Stimulated activated CD4-positive, alpha-beta T cell treated with anti-CD3 and anti-CD28 coated beads, TNF-alpha, amount 100 ng/mL, for 1 hour (primary cell): ENCODE measurements around the gene TRIM67.
"Not testable (repeated sequence)": the region's sequence is repeated elsewhere in the genome, so short reads cannot be mapped to it uniquely, and the experiment has no call there.

Source experiments
- DNase-seq, 3 donors: peaks; one replicate each; pipeline ENCODE4 v3.0.0-alpha.2; 2020; ENCODE audit warnings: low read depth in 3 of 3, low spot score in 1 of 3

TRIM67 gene

DNA sequence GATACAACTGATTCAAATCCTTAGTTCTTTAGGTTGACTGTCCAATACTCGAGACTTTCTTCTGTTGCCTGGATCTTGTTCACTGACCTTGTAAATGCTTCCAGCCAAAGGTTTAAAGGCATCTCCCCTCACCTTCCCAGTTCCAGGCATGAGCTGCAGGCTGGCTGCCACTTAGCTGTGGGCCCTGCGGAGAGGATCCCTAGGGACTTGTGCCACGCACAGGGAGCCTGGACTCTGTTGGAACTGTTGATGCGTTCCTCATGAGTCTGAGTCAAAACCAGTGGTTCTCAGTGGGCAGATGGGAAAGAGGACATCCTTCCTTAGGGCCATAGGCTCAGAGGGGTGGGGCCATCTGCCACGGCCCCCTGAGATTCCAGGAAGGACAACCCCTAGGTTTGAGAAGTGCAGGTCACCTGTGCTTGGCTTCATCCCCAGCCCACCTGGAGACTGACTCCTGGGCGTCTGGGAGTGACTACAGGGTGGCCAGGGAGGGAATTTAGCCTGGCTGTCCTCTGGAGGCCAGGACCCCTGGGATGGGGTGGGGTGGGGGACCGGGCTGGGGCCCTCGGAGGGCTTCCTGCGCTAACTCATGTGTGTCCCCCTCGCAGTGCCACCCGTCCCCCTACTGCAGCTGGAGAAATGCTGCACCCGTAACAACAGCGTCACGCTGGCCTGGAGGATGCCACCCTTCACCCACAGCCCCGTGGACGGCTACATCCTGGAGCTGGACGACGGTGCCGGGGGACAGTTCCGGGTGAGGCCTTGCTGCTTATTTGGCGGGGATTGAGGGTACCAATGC lies 41.6 kb downstream of the TRIM67 start:
- no peak for DNase-seq

DNA sequence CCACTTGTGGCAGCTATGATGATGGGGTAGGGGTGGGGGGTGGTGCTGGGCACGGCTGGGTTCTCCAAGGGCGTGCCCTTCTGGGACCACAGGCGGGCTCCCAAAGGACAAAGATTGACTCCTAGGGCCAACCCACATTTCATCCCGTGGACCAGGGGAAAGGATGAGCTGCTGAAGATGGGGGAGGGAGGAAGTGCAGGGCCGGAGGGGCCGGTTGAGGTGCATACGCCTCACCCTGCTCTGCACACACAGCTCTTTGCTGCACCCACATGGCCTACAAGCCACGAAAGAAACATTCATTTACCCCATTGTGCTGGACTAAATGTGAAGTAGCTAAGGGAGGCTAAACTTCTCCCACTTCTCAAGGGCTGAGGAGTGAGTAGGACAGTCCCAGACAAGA lies 45.0 kb downstream of the TRIM67 start:
- DNase-seq = no peak

DNA sequence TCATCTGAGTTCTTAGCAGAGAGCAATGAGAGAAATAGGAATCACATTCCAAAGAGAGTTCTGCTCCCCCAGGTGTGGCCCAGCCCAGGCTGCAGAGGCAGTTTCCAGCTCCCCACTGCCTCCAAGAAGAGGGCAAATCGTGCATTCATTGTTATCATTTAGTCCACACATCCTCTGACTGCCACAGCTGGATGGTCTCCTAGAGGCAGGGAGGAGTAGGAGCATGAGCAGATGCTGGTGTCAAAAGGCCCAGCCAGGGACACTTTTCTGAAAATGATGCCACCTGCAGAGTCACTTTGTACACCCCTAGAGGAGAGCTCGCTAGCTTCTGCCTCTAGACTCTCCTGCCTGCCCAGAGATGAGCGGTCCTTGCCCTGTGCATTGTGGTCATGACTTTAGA lies 45.6 kb downstream of the TRIM67 start:
- no peak for DNase-seq

DNA sequence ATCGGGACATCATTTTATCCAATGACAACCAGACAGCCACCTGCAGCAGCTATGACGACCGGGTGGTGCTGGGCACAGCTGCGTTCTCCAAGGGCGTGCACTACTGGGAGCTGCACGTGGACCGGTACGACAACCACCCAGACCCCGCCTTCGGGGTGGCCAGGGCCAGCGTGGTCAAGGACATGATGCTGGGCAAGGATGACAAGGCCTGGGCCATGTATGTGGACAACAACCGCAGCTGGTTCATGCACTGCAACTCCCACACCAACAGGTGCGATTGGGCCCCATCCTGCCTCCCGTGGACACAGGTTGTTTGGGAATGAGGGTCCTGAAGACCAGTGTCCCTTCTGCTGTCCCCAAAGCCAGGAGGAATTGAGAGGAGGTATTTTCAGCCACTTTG lies 47.1 kb downstream of the TRIM67 start:
- DNase-seq = no peak

DNA sequence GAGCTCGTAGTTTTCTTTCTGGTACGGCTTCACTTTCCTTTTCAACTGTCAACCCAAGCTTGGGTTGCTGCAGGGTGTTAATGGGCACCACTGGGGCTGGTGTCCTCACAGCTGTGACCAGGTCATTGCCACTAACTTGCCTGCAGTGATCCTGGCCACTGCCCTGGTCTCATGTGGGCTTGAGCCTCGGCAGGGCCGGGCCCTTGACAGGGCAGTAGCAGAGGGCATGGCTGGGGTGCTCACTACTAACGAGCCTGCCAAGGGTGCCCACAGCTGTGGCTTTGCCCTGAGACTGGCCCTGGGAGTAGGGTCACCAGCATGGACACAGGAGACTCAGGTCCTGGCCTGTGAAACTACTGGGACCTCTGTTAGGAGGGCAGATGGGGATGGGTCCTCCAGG lies 47.7 kb downstream of the TRIM67 start:
- DNase-seq = no peak

DNA sequence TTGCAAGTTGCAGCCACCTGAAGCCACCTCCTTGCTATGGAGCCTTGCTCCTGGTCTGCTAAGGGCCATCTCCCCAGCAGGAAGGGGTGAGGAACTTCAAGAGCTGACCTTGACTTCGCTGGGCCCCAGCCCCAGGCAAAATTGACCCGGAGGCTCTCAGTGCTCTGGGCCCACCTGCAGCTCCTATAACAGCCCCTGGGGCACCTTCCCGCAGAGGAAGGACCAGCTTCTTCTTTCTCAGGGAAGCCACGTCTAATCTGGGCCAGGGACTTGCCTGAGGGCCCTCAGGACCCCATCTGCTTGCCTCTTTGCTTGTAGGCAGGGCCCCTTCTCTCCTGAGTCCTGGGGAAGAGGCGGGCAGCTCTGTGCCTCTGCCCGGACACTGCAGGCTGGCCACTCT lies 48.3 kb downstream of the TRIM67 start:
- no peak for DNase-seq

DNA sequence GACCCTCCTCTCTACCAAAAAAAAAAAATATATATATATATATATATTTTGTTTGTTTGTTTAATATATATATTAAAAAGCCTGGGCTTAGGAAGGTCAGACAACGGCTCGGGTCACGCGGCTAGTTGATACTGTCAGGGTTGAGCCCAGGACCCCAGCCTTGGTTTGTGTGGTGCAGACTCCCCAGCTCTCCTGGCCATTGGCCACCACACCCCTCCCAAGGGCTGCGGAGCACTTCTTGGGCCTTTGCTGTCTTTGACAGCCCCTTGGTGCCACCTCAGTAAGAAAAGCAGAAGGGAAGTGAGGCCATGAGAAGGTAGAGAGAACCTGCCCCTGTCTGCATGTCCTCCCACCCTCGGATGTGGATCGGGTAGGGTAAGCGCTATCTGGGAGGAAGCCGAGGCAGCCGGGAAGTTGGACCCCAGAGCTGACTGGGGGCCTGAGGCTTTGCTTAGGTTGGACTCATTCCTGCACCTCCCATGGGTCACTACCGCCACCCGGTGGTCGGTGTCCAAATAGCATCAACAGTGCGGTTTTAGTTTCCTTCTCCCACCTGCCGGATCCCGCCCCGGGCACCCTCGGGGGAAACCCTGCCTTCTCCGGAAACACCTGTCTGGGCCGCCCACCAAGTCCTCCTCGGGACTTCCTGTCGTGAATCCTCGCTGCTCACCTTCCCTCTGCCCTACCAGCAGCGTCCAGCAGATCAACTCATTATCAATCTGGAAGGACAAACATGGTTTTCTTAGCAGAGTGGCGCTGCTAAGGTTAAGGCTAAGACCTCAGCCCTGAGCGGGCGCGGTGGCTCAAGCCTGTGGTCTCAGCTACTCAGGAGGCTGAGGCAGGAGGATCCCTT lies 49.4 kb downstream of the TRIM67 start:
- DNase-seq = peak; percentile 72 to 93 (median 79)

DNA sequence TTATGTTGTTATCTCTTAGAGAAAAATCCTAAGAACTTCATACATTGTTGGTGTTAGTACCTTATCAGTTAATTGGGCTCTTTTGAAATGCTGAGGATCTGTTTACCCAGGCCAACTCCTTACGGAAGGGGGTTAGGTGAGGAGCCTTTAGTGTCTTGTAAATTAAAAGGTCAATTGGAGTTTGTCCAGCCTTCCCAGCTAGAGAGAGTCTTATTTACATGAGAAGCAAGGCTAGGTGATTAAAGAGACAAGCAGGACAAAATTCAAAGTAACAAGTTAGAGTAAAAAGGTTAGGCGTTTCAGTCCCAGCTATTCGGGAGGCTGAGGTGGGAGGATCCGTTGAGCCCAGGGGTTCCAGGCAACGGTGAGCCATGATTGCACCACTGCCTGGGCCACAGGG lies 50.4 kb downstream of the TRIM67 start:
- not testable (repeated sequence) for DNase-seq

DNA sequence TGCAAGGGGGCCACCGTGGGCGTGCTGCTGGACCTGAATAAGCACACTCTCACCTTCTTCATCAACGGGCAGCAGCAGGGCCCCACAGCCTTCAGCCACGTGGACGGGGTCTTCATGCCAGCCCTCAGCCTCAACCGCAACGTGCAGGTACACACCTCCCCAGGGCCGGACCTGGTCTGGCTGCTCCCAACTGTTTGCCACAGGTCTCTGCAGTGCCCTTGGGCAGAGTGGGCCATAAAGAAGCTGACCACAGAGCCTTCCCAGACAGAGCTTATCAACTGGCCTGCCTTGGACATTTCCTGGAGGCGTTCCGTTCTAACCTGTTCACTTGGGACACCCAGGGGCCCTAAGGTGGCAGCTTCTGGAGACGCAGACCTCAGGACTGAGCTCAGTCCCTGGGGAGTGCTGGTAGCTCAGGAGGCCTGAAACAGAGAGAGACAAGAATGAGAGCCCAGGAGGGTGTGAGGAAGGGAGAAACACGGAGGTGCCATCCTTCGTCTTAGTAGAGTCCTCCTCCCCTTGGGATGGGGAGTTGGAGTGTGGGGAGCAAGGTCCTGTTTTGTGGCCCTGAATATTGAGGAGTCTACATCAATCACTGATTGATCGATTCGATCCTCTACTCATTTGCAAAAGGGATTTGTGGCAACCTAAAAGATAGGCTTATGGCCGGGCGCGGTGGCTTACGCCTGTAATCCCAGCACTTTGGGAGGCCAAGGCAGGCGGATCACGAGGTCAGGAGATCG lies 52.1 kb downstream of the TRIM67 start:
- DNase-seq = no peak

DNA sequence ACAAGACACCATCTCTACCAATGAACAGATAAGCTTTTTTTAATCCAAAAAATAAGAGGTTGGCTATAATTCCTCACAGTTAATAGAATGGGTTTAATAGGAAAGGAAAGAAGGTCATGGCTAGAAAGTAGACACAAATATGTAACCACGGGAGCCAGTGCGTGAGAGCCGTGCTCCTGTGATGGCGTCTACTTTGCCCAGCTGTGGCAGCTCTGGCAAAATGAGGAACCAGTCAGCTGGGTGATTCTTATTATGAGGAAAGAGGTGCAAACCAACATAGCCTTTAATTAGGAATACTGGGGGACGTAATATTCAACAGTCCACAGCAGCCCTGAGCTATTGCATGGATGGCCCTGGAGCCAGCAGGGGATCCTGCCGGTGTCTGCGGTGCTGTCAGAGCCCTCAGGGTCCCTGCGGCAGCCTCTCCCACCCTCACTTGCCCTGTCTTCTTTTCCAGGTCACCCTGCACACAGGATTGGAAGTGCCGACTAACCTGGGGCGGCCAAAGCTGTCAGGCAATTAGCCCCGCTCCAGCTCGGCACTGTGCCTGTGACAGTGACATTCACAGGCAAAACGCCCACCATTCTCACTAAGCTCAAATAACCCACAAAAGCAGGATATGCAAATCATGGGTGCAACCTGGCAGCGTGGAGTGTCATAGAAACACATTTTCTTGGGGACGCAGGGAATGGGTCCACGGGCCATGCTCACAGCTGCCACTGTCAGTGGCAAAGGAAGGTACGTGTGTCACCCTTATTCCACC lies 53.2 kb downstream of the TRIM67 start:
- DNase-seq = no peak

DNA sequence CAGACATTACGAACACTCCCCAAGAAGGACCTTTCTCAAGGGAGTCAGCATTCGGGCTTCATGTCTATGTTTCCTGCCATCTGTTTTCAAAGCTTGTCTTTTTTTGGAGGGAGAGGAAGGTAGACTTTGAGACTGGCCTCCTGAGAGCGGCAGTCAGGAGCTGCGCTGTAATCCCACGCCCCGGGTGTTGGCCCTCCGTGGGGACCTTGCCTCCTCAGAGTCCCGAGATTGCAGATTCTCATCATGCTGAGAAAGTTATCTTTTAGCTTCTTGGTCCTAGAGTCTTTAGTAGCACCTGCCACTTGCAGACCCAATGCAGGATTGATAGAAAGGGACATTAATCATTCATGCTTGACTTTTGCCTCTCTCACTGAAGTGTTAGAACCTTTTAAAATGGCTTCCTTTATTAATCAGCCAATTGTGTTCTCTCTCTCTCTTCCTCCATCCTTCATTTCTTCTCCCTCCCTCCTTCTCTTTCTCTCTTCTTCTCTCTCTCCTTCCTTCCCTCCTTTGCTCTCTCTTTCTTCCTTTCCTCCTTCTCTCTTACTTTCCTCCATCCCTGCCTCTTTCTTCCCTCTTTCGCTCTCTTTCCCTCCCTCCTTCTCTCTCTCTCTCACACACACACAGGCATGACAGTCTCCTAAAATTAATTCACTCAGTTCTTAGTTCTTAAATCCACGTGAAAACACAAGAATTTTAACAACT lies 54.0 kb downstream of the TRIM67 start:
- no peak for DNase-seq

DNA sequence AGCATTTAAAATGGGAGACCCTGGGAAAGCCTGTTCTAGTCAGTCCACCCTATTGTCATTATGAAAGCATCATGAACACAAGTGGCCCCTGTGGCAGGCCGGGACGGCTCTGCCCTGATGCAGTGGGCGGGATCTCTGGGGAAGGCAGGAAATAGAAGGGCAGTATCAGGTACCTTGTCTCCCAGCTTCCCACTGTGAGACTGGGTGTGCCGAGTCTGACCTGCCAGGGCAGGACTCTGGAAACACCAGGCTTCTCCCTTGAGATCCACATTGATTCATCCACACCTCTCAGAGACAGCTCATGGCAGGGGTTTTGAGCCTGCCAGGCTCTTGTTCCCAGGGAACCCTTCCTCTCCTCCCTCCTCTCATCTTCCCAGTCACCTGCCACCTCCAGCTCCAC lies 54.6 kb downstream of the TRIM67 start:
- DNase-seq = no peak

DNA sequence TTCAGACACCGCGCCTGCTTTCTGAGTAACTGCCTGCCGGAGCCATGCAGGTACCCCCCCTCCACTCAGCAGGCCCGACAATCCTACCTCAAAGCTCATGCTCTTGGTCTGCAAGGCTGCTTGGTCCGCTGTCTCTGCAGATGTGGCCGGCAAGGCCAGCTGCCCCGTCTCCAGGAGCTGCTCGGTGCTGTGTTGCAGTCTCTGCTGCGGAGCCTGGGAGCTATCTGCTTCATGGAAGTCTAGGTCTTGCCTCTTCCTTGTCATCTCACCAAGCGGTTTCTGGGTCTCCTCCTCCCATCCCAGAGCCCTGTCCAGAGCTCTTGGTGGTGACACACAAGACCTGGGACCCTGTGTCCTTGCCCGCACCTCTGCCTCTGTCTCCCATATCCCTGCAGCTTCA lies 55.2 kb downstream of the TRIM67 start:
- no peak for DNase-seq

DNA sequence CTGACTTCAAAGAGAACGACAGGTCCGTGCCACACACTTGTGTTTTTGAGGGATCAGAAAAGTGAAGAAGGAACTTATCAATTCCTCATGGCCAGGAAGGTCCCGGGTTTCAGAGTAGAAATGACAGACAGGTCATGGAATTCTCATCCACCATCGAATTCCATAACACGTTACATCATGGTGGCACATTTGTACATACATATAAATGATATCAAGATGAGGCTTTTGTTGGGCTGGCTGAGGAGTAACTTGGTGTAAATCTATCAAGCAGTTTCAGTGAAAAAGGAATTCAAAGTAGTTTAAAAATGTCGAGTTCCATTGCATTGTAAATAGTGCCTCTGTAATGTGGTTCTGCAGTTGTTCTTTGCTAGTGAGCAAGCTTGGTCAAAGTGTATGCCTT lies 56.2 kb downstream of the TRIM67 start:
- no peak for DNase-seq

DNA sequence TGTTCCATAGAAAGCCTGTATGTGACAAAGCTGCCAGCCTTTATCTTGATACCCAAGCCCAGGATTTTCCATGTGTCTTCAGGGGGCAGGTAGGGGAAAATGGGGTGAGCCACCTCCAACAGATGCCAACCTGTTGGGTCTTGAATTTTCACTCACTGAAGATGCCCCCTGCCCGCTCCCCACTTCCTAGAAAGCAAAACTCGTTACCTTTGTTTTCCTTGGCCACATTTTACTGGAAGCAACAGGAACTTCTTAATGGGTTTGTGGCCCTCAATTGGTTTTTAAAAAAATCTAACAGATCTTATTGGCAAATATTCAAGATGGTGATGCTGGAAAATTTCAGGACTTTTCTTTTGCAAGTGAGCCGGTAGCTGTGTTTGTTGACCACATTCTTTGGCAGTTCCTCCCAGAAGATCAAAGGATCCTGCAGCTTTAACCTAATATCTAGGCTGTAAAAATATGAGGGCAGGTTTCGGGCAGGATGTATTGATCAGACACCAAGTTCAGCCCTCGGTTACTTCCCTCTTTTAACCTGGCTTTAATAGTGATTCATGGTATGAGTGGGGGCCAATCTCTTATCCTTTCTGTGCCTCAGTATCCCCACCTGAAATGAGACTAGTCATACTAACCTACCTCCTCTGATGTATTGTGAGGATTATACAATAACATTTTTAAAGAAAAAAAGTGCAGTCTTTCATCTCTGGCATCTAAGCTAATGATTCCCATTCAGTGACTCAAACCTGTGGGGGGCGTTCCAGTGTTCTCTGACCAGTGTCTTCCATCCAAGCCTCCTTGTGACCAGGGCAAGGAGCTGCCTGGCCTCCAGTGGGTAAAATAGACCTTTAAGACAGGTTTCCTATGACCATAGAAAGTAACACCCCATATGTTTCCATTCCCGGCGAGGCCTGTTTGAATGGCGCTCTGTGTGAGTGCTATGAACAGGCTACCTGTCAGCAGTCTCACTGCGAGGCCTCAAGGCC lies 57.9 kb downstream of the TRIM67 start:
- no peak for DNase-seq

DNA sequence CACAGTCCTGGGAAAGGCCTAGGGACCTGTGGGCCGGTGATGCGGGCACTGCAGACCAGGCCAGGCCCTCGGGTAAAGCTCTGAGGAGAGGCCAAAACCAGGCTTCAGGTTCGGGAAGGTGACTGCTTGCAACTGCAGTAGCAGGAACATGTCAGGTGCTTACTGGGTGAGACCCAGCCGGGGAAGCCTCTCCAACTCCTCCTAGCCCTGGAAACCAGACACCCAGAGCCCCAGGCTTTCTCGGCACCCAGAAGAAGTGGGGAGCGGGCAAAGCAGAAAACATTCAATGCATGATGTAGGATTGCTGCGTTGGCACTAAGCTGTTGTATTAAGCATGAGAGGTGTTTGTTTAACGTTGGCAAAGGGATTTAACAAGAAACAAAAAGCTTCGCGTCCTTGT lies 58.9 kb downstream of the TRIM67 start:
- no peak for DNase-seq

DNA sequence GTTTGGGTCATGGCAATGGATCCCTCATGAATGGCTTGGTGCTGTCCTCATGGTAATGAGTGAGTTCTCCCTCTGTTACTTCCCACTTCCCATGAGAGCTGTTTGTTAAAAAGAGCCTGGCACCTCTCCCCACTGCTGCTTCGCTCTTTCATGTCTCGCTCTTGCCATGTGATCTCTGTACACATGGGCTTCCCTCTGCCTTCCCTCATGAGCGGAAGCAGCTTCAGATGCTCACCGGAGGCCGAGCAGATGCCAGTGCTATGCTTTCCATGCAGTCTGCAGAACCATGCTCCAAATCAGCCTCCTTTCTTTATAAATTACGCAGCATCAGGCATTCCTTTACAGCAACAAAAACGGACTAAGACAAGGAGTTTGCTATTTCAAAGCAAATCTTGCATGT lies 64.3 kb downstream of the TRIM67 start:
- DNase-seq = no peak

DNA sequence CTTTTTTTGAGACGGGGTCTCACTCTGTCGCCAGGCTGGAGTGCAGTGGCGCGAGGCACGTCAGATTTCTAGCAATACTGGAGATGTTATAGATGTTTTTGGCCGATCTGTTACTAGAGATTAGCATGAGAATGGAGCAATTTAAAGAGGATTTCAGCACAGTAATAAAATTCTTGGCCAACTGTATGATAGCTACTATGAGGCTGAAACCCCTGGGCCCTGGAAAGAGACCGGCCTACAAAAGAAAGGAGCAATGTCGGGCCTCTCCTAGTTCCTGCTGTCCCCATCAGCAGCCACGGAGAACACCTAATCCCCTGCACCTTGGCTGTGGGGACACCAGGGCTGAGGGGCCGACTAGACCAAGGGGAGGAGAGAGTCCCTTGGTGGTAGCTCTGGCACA lies 69.7 kb downstream of the TRIM67 start:
- no peak for DNase-seq
